Frontal cortex (tissue), 4 donors: ENCODE results near the gene CNDP1. TPM values are rescaled to one million over a fixed set of nuclear protein-coding genes. Genes with fewer than 3 reads are reported as not detected.
"Not testable (repeated sequence)": the region's sequence is repeated elsewhere in the genome, so short reads cannot be mapped to it uniquely, and the experiment has no call there.

Source experiments
- DNase-seq, 2 donors: peaks; one replicate each; pipeline ENCODE4 v3.0.0; 2012; ENCODE audit warnings: low spot score in 2 of 2
- FAIRE-seq: peaks from 2 replicates; lab custom pipeline; 2012; peaks lifted over from hg19 to GRCh38; lab: Jason Lieb, UNC
- total RNA-seq: library from RNA; depleted of rRNA; stranded (reverse); fragments of >200 nt; gene quantifications from one replicate; pipeline ENCODE4 v1.2.3, GENCODE V29; 2014
- donor health status: control.
- donor health status: control.
- donor health status: control.

The CNDP1 gene
- total RNA-seq, 1 donor from 2014 or later: under 0.01 TPM

DNA sequence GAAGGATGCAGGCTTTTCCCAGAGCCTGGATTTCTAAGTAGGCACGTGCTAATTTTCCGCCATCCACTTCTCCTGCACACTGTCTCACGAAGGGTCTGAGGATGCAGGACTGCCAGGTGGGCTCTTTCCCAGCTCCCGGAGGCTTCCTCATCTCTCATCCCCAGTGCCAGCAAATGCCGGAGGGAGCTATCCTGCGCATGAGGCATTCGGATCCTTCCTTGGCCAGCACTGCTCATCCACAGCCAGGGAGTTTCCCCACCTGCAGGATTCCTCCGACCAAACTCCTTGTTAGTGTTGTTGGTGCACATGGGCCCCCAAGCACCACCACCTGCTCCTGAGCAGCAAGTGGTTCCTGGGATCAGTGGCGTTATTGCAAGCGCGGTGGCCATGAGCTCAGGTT, 5.0 kb downstream of the CNDP1 start:
- FAIRE-seq (no peak), DNase-seq (no peak)

GRCh38 chr18:74540652-74541421, 6.5 kb downstream of the CNDP1 start:
- FAIRE-seq (no peak), DNase-seq (no peak)

- DNase-seq (no peak), FAIRE-seq (no peak)
These were observed 7.6 kb downstream of the CNDP1 start for GRCh38 chr18:74541703-74542555.

GRCh38 chr18:74544898-74545297, 10.6 kb downstream of the CNDP1 start:
- FAIRE-seq (no peak), DNase-seq (no peak)

- no peak for DNase-seq
- FAIRE-seq: no peak
These were observed 11.7 kb downstream of the CNDP1 start for GRCh38 chr18:74546007-74546406.

DNA sequence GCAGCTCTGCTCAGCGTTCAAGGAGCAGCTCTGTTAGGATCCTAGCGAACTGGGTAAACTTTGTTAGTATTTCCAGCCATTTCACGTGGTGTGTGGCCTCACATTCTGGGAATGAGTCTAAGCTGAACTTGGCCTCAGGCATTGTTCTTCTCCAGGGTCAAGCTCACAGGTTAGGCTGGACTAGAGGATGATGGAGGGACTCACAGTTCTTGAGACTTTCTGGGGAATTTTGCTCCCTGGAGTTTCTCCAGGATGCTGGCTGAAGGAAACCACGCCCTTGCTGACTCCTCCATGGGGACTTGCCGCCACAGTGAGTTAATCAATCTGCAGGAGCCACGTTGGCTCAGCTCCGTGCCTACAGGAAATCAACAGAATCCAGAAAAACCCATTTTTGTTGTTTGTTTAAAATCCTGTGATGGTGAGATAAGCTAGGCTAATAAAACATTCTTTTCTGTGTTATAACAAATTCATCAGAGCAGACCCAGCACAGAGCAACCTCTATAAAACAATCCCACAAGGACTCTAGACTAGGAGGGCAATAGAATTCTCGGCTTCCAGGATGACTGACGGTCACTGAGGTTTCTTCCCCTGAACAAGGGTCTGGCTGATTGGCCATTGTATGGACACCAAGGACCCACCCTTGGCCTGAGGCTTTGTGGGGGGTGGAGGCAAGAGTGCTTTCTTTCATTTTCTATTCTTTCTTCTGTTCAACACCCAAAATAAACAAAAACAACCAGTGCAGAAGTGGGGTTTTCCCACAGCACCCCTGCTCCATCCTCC, 12.6 kb downstream of the CNDP1 start:
- FAIRE-seq: no peak
- DNase-seq: no peak

DNA sequence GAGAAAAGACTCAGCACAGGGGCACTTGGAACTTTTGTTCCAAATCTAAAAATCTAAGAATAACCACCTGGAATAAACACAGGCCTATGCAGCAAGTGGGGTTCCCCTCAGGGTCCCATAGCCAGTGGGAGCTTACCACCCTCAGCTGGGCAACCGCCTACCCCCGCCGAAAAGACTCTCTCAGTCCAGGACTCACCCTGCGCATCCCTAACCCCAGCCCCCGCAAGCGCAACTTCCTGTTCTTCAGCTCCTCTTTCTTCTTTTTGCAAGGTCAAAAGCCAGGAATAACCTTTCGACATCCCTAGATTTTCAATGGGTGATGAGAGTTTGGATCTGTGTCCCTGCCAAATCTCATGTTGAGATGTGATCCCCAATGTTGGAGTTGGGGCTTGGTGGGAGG, 13.6 kb downstream of the CNDP1 start:
- no peak for FAIRE-seq

GRCh38 chr18:74549591-74550104, 15.3 kb downstream of the CNDP1 start:
- no peak for FAIRE-seq
- DNase-seq: no peak

More for the DNA sequence above, 13.6 kb downstream of the CNDP1 start:
- no peak for DNase-seq

DNA sequence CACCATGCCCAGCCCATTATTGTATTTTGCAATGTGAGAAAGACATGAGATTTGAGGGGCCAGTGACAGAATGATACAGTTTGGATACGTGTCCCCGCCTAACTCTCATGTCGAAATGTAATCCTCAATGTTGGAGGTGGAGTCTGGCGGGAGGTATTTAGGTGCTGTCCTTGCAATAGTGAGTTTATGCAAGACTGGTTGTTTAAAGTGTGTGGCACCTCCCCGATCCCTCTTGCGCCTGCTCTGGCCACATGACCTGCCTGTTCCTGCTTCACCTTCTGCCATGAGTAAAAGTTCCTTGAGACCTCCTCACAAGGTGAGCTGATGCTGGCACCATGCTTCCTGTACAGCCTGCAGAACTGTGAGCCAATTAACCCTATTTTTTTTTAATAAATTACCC, 16.6 kb downstream of the CNDP1 start:
- DNase-seq (no peak), FAIRE-seq (no peak)

GRCh38 chr18:74551452-74551851, 17.2 kb downstream of the CNDP1 start:
- DNase-seq (no peak), FAIRE-seq (no peak)

- DNase-seq: peak; percentile 65 to 76
- peak; percentile 26 for FAIRE-seq
These were observed 17.7 kb downstream of the CNDP1 start for GRCh38 chr18:74551936-74552555.

DNA sequence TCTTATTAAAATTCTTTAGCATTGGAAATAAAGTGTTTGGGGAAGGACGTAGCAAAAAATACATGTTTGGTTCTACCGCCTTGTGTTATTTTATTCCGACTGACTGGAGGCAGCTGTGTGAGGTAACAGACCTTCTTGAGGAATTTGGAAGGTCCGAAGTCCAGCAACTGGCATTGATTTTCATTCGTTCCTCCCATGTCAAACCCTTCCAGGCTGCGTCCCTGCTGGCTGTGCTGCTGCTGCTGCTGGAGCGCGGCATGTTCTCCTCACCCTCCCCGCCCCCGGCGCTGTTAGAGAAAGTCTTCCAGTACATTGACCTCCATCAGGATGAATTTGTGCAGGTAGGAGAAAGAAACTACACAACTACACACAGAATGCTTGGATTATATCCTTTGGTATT, 21.8 kb downstream of the CNDP1 start:
- no peak for DNase-seq
- no peak for FAIRE-seq

- no peak for DNase-seq
These were observed 23.8 kb downstream of the CNDP1 start for GRCh38 chr18:74558096-74558495.

GRCh38 chr18:74562131-74562730, 27.9 kb downstream of the CNDP1 start:
- no peak for FAIRE-seq

More at GRCh38 chr18:74558096-74558495, 23.8 kb downstream of the CNDP1 start:
- FAIRE-seq: no peak

DNA sequence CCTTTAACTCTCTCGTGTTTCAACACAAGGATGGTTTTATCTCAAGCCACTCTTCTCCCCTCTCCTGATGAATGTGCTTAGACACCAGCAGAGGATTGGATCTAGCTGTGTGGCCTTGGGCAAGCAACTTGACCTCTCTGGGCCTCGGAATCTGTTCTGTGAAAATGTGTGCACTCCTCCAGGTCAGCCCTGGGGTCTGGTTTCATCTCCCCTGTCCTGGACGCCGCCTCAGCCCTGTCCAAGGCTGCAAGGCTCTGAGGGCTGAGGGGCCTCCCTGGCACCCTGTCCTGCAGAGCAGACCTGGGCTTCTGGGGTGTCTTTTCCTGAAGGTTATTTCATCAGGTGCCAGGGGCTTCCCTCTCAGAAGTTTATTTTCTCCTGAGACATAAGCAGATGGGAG, 28.5 kb downstream of the CNDP1 start:
- no peak for FAIRE-seq
- DNase-seq: no peak

More at GRCh38 chr18:74562131-74562730, 27.9 kb downstream of the CNDP1 start:
- no peak for DNase-seq

DNA sequence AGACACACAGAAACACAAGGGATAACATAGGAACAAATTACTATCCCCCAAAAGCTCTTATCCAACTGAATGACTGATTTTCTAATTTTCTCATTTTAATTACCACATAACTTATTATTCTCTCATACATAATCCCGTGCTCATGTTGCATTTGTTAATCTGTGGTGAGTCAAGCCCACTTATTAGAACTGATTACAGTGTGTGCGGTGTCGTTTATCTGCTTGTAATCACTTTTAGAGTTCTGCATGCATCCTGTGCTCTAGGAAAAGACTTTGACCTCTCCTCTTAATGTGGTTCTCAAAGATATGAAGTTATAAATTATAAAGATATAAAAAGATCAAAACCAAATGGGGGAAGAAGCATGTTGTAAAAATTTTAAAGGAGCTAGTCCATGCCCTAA, 29.7 kb downstream of the CNDP1 start:
- DNase-seq (no peak), FAIRE-seq (no peak)

- not testable (repeated sequence) for FAIRE-seq, DNase-seq
These were observed 30.9 kb downstream of the CNDP1 start for GRCh38 chr18:74565164-74565563.

DNA sequence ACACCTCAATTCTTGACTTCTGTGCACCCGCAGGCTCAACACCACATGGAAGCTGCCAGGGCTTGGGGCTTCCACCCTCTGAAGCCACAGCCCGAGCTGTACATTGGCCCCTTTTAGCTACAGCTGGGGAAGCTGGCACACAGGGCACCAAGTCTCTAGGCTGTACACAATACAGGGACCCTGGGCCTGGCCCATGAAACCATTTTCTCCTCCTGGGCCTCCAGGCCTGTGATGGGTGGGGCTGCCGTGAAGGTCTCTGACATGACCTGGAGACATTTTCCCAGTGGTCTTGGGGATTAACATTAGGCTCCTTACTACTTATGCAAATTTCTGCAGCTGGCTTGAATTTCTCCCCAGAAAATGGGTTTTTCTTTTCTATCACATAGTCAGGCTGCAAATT, 31.7 kb downstream of the CNDP1 start:
- DNase-seq, FAIRE-seq: not testable (repeated sequence)

- no peak for FAIRE-seq
- DNase-seq: no peak
These were observed 33.5 kb downstream of the CNDP1 start for GRCh38 chr18:74567822-74568221.
